Measurements from ENCODE around the gene FAM181A.

- TF ChIP-seq POLR2A (IDR thresholded peaks at IDR 0.05) (no peak), CTCF (IDR thresholded peaks at IDR 0.05) (no peak)
Measured at GRCh38 chr14:93929048-93929535, 1.9 kb downstream of the FAM181A start.

Measured in Peyer's patch (tissue), 4 donors.